Measurements from ENCODE around the gene IL5. TPM values are rescaled to one million over a fixed set of nuclear protein-coding genes. Genes with fewer than 3 reads are reported as not detected.
A peak's percentile ranks its signal among the peaks of the same experiment; 100 is the strongest.

Gene IL5
- total and polyA plus RNA-seq, 2 donors from 2014 or later: not detected

DNA sequence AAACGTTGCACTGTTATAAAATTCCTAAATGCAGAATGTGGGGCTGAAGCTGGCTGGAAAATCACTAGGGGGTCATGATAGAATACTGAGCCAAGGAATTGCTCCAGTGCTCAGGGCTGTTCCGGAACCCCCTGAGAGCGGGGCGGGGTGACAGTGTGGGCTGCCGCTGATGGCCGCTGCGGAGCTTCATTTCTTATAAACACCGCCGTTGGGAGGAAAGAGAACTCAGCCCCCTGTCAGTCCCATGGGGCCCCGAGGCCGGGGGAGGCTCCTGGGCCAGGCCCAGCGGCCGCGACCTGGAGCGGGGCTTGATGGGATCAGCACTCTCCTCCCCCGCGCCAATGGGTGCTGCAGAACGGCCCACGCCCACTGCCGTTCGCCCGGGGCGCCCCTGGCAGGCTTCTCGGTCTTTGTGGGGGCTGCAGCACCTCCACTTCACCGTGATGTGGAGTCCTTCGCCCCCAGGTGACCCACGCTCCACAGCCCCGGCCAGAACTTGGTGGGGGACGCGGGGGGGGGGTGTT is 47.6 kb downstream of the IL5 start:
- H3K4me3 ChIP-seq (ENCODE audit: low read length in 3 of 3): peak overlapping the region; percentile 23 to 89 (median 39)
- peak overlapping the region; percentile 95 to 96 for H3K27ac ChIP-seq (ENCODE audit: low read depth in 2 of 2, low read length in 2 of 2)
- no peaks in the 10 kb centered on the region for H3K9me3 ChIP-seq (ENCODE audit: control insufficient read depth in 2 of 3, insufficient read depth in 1 of 3, low read length in 3 of 3)
- H3K4me1 ChIP-seq (ENCODE audit: control insufficient read depth in 2 of 3, insufficient read depth in 2 of 3, low read depth in 1 of 3, low read length in 3 of 3): peaks cover 7 to 32% (median 19%) of the 10 kb centered on the region in 3 donors
- no peaks in the 10 kb centered on the region for H3K27me3 ChIP-seq (ENCODE audit: control insufficient read depth, insufficient read depth, low read length)
- DNase-seq (peak; percentile 85 to 98 (median 91)), FAIRE-seq (no peak)
- TF ChIP-seq CTCF (IDR thresholded peaks at IDR 0.05; ENCODE audit: borderline replicate concordance, extremely low read depth, insufficient read depth): no peak
- peak overlapping the region in 2 of 3 donors; percentile 8 to 54 for H3K9ac ChIP-seq (ENCODE audit: low read length in 3 of 3)
- no peaks in the 10 kb centered on the region for H3K36me3 ChIP-seq (ENCODE audit: control insufficient read depth in 2 of 3, insufficient read depth in 3 of 3, low read length in 3 of 3)
- intact Hi-C loops (cut with DNase I): no loop called here

DNA sequence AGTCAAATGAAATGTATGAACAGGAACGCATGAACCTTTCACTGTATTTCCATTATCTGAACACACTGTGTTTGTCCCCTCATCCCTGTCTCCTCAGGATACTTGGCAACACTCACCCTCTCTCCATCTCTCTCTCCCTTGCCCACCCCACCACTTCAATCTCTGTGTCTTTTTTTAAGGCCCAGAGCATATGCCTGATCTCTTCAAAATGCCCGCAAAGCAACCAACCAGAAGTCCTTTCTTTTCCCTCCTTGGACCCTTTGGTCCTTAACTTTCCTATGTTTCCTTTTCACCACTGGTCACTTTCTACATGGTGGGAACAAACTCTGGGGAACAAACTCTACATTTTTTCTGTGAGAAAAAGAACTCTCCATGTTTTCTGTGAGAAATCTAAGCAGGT is 49.5 kb downstream of the IL5 start:
- Histone ChIP-seq H3K27ac (ENCODE audit: low read depth in 2 of 2, low read length in 2 of 2) (no peak overlapping the region), H3K9ac (ENCODE audit: low read length in 3 of 3) (no peak overlapping the region), H3K4me1 (ENCODE audit: control insufficient read depth in 2 of 3, insufficient read depth in 2 of 3, low read depth in 1 of 3, low read length in 3 of 3) (peaks cover 7 to 34% (median 19%) of the 10 kb centered on the region in 3 donors), H3K9me3 (ENCODE audit: control insufficient read depth in 2 of 3, insufficient read depth in 1 of 3, low read length in 3 of 3) (no peaks in the 10 kb centered on the region), H3K27me3 (ENCODE audit: control insufficient read depth, insufficient read depth, low read length) (no peaks in the 10 kb centered on the region), H3K36me3 (ENCODE audit: control insufficient read depth in 2 of 3, insufficient read depth in 3 of 3, low read length in 3 of 3) (no peaks in the 10 kb centered on the region), H3K4me3 (ENCODE audit: low read length in 3 of 3) (no peak overlapping the region)
- intact Hi-C loops (cut with DNase I): no loop called here
- DNase-seq (no peak), FAIRE-seq (no peak)
- TF ChIP-seq CTCF (IDR thresholded peaks at IDR 0.05; ENCODE audit: borderline replicate concordance, extremely low read depth, insufficient read depth): no peak

DNA sequence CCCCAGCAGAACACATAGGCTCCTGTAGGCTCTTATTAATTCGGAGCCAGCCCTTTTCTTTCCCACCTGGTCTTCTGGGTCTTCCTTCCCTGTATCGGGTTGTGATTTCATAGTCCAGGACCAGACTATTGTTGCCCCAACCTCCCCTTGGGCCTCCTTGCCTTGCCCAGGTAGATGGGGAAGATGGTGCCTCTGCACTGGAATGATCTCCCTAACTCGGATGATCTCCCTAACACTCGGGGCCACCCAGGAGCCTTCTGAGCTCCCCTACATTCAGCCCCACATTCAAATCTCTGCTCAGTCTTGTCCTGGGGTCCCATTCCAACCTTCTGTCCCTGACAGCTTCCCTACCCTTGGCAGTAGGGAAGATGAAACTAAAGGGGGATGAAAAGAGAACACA is 50.1 kb downstream of the IL5 start:
- Histone ChIP-seq H3K36me3 (ENCODE audit: control insufficient read depth in 2 of 3, insufficient read depth in 3 of 3, low read length in 3 of 3) (peaks cover 0 to under 1% (median 0%) of the 10 kb centered on the region in 3 donors), H3K27ac (ENCODE audit: low read depth in 2 of 2, low read length in 2 of 2) (no peak overlapping the region), H3K4me3 (ENCODE audit: low read length in 3 of 3) (no peak overlapping the region), H3K9me3 (ENCODE audit: control insufficient read depth in 2 of 3, insufficient read depth in 1 of 3, low read length in 3 of 3) (no peaks in the 10 kb centered on the region), H3K4me1 (ENCODE audit: control insufficient read depth in 2 of 3, insufficient read depth in 2 of 3, low read depth in 1 of 3, low read length in 3 of 3) (peaks cover 7 to 38% (median 19%) of the 10 kb centered on the region in 3 donors), H3K9ac (ENCODE audit: low read length in 3 of 3) (no peak overlapping the region), H3K27me3 (ENCODE audit: control insufficient read depth, insufficient read depth, low read length) (no peaks in the 10 kb centered on the region)
- TF ChIP-seq CTCF (IDR thresholded peaks at IDR 0.05; ENCODE audit: borderline replicate concordance, extremely low read depth, insufficient read depth): no peak
- intact Hi-C loops (cut with DNase I): no loop called here
- no peak for FAIRE-seq
- peak in 2 of 5 donors; percentile 10 to 18 for DNase-seq

Data from kidney (tissue), 14 donors.